Neural progenitor cell (in vitro differentiated cells): ENCODE results near the gene PDE4A.

ENCODE experiments used
- EZH2 ChIP-seq: fragments of 200-600 bp; sonication (generic); IDR thresholded peaks from 2 replicates; pipeline ENCODE4 v1.6.1; 2017; ENCODE audit warnings: antibody characterized with exemption, mild to moderate bottlenecking, moderate library complexity
- EZH2phosphoT487 ChIP-seq: fragments of 200-600 bp; sonication (generic); IDR thresholded peaks from 2 replicates; pipeline ENCODE4 v1.6.1; 2017; ENCODE audit warnings: antibody characterized with exemption
- TF ChIP-seq, protein P1 (sequence below): fragments of 200-600 bp; sonication (generic); IDR thresholded peaks from 2 replicates; pipeline ENCODE4 v1.5.1; 2017; ENCODE audit warnings: antibody characterized with exemption, mild to moderate bottlenecking

DNA sequence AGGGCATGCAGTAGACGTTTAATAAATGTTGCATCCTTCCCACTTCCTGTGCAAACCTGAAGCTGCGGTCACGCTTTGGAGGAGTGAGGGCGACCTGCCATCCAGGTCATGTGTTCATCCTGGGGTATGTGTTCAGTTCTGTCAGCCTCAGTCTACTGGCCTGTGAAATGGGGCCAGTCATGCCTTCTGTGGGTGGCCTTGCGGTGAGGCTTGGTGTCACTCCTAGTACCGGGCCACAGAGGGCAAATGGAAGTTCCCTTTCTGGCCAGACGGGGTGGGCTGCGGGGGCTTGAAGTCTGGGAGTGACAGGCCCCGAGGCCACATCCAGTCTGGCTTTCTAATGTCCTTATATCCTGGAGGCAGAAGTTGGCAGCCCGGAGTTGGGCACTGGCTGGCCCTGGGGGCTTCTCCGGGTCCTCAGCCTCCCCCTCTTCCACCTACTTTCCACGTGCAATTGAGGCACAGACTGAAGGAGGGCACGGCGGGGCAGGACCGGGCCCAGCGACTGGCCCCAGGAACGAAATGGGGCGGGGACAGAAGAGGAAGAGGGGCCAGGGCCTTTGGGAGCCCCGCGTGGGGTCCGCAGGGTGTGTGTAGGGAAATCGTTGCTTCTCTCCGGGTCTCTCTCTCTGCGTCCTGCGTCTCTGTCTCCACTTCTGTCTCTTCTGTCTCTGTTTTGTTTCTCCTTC, 11.1 kb downstream of the PDE4A start:
- TF ChIP-seq, protein P1, sequence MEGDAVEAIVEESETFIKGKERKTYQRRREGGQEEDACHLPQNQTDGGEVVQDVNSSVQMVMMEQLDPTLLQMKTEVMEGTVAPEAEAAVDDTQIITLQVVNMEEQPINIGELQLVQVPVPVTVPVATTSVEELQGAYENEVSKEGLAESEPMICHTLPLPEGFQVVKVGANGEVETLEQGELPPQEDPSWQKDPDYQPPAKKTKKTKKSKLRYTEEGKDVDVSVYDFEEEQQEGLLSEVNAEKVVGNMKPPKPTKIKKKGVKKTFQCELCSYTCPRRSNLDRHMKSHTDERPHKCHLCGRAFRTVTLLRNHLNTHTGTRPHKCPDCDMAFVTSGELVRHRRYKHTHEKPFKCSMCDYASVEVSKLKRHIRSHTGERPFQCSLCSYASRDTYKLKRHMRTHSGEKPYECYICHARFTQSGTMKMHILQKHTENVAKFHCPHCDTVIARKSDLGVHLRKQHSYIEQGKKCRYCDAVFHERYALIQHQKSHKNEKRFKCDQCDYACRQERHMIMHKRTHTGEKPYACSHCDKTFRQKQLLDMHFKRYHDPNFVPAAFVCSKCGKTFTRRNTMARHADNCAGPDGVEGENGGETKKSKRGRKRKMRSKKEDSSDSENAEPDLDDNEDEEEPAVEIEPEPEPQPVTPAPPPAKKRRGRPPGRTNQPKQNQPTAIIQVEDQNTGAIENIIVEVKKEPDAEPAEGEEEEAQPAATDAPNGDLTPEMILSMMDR = no peak
- TF ChIP-seq EZH2 (peak; percentile 88), EZH2phosphoT487 (peak; percentile 75)
